Stimulated activated CD4-positive, alpha-beta T cell treated with anti-CD3 and anti-CD28 coated beads, Interleukin-2, amount 100 ng/mL, for 48 hours (primary cell): Measurements from ENCODE around the gene RSRC2.
"Not testable (repeated sequence)": the region's sequence is repeated elsewhere in the genome, so short reads cannot be mapped to it uniquely, and the experiment has no call there.

ENCODE experiments used
- DNase-seq, 2 donors: peaks; one replicate each; pipeline ENCODE4 v3.0.0-alpha.2; 2020

Gene RSRC2, protein sequence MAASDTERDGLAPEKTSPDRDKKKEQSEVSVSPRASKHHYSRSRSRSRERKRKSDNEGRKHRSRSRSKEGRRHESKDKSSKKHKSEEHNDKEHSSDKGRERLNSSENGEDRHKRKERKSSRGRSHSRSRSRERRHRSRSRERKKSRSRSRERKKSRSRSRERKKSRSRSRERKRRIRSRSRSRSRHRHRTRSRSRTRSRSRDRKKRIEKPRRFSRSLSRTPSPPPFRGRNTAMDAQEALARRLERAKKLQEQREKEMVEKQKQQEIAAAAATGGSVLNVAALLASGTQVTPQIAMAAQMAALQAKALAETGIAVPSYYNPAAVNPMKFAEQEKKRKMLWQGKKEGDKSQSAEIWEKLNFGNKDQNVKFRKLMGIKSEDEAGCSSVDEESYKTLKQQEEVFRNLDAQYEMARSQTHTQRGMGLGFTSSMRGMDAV

DNA sequence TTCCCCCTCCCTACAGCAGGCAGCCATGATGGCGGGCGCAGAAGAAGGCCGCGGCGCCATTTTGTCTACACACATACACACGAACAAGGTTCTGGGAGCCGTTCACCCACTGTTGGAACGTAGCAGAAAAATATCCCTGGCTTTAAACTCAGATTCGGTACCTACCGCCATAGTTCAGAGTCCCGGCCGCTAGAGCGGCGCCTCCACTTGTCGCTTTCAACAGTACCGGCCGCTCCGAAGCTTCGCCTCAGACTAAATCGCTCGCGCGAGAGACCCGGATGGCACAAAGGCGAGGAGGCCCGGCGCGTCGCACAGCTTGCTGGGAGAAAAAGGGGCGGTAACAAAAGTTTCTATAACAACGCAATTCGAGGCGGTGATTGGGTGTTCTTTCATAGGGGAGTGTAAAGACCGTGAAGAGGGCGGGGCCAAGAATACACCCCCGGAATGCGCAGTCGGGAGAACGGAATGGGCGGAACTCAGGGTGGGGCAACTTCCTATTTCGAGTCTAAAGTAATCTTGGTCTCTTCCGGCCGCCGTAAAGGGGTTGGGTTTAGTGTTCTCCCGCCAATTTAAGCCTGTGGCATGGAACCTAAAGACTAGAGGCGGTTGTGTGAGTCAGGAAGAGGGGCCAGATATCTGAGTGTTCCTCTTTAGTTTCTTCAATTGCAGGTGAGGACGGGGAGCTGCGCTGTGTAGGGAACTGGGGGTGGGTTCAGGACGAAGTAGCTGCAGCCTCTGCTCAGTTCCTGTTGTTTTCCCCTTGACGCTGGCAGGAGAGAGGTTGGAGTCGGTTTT lies at the start of gene RSRC2, which contains the start of gene KNTC1:
TSS of gene RSRC2 (minus strand) at position 254 of the 795 bp plus-strand sequence. CDS start at position 171, 83 bp downstream.
TSS of gene KNTC1 (plus strand) at position 567 of the 795 bp plus-strand sequence. CDS start 2,815 bp downstream, outside the sequence.
- peak; percentile 92 to 96 for DNase-seq

DNA sequence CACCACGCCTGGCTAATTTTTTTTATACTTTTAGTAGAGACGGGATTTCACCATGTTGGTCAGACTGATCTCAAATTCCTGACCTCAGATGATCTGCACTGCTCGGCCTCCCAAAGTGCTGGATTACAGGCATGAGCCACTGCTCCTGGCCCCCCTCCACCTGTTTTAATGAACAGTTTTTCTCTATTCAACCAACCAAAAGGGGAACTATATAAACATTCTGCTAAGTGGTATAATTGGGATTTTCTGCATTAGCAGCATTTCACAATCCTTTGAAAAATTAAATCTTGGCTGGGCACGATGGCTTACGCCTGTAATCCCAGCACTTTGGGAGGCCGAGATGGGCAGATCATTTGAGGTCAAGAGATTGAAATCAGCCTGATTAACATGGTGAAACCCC lies 45.1 kb upstream of the RSRC2 start:
- no peak for DNase-seq

- DNase-seq = not testable (repeated sequence)
These were observed 43.3 kb upstream of the RSRC2 start for GRCh38 chr12:122570006-122570405.

DNA sequence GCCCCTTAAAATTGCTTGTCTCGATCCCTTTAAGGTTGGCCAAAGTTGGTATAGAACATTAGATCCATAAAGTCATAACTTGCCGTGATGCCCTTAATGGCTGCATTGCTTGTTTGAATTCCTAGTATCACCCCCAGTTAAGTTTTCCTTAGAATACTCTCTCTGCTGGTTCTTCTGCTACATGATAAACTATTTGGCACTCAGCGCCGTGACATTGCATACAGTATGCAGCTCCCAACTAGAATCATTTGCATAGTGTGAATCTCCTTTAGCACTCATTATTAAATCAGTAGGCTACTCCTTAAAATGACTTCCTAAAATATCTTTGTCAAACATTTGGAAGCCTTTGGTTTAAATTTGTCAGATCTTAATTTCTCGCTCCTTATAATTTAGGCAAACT lies 42.6 kb upstream of the RSRC2 start:
- DNase-seq = no peak

DNA sequence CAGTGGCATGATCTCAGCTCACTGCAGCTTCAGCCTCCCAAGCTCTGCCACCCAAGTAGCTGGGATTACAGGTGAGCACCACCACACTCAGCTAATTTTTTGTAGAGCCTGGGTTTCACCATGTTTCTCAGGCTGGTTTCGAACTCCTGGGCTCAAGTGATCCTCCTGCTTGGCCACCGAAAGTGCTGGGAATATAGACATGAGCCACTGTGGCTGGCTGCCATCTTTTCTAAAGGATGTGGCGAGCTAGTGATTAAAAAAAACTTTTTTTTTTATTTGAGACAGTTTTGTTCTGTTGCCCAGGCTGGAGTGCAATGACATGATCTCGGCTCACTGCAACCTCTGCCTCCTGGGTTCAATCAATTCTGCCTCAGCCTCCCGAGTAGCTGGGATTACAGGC lies 40.1 kb upstream of the RSRC2 start:
- DNase-seq = not testable (repeated sequence)

DNA sequence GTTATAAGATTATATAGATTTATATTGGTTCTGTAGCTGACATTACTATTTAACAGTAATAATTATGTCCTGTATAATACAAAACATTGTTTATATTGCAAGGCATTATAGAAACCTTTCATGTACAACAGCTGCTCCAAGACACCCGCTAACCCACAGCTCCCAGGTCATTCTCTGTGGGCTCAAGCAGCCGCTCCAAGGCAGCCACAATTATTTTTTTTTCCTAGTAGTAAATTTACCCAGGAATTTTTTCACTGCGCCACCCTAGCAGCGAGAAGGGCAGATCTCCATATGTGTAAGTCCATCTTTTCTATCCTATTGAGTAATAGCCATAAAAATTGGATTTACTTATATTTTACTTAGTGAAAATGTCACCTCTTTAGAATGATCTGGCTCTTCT lies 36.6 kb upstream of the RSRC2 start:
- no peak for DNase-seq

DNA sequence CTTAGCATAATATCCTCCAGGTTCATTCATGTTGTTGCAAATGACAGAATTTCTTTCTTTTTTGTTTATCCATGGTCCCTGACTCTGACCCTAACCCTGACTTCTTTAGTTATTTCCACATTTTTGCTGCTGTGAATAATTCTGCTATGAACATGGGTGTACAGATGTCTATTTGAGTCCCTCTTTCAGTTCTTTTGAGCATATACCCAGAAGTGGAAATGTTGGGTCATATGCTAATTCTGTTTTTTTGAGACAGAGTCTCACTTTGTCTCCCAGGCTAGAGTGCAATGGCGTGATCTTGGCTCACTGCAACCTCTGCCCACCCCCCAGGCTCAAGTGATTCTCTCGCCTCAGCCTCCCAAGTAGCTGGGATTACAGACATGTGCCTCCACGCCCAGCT lies 33.4 kb upstream of the RSRC2 start:
- no peak for DNase-seq

GRCh38 chr12:122558745-122559641 lies 32.3 kb upstream of the RSRC2 start:
- DNase-seq = no peak

DNA sequence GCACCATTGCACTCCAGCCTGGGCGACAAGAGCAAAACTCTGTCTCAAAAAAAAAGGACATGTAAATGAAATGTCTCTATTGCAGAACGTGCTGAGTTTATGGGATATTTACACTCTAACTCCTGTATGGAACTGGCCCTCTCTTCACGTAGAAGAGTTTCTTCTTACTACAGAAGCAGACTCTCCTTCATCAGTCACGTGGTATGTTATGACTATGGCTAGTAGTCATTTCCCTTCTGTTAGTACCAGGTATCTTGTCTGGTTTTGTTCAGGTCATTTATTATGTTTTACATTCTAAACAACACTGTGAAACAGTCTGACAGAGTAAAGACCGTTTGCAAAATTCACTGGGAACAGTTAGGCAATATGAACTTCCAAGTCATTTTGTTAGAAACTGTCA lies 20.6 kb upstream of the RSRC2 start:
- no peak for DNase-seq

- no peak for DNase-seq
These were observed 19.1 kb upstream of the RSRC2 start for GRCh38 chr12:122545855-122546254.

DNA sequence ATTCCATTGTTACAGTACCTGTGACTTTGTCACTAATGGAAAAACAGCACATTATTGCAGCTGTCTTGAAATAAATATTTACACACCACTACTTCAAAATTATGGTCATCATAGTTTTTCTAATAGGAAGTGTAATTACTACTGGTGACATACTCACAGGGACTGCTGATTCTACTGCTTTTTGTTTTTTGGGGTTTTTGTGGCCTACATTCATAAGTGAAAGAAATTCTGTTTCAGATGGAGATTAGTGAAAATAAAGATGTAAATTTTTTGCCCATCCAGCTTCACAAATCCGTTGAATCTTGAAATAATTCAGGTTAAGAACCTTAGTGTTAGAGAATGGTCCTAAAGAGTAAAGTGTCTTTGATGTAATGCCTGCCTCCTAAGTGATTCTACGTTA lies 17.8 kb upstream of the RSRC2 start:
- DNase-seq = no peak

DNA sequence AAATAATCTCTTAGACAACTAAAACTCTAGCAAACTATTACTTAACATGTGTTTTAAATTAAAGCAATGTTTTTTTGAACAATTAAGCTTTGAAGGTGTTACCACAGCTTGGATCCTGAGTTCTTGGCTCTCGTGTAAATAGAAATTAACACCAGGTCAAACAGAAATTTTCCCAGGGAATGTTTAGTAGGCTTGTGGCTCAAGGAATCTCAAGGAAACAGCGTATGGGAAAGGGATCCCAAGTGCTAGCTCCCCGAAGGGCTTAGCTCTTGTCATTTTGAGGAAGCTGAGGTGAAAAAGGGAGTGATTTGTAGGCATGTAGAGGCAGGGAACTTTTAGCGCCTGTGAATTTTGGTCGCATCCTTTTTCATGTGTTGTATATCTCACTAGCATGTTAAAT lies 11.8 kb upstream of the RSRC2 start:
- DNase-seq = no peak

GRCh38 chr12:122537021-122537420 lies 10.3 kb upstream of the RSRC2 start:
- DNase-seq = no peak

DNA sequence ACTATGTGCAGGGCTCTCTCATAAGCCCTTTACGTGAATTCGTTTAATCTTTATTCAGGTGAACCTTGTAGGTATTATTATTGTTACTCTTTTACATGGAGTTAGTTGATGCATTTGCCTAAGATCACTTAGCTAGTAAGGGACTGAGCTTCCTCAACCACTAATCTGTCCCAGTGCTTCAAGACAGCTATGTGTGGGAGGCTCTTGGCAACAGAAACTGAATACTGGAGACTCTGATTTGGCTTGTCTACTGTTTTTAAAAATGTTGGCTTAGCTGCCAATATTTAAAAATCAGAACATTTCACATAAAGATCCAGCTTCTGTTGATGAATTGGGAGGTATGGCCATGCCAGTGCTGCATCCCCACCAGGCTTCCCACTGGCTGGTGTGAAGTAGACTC lies 7.1 kb upstream of the RSRC2 start:
- no peak for DNase-seq

GRCh38 chr12:122528992-122529391 lies 2.3 kb upstream of the RSRC2 start:
- no peak for DNase-seq

- no peak for DNase-seq
These were observed 1.8 kb upstream of the RSRC2 start for GRCh38 chr12:122528582-122528981.

GRCh38 chr12:122527478-122527944 lies 775 bp upstream of the RSRC2 start:
- DNase-seq = peak; percentile 13 to 27

DNA sequence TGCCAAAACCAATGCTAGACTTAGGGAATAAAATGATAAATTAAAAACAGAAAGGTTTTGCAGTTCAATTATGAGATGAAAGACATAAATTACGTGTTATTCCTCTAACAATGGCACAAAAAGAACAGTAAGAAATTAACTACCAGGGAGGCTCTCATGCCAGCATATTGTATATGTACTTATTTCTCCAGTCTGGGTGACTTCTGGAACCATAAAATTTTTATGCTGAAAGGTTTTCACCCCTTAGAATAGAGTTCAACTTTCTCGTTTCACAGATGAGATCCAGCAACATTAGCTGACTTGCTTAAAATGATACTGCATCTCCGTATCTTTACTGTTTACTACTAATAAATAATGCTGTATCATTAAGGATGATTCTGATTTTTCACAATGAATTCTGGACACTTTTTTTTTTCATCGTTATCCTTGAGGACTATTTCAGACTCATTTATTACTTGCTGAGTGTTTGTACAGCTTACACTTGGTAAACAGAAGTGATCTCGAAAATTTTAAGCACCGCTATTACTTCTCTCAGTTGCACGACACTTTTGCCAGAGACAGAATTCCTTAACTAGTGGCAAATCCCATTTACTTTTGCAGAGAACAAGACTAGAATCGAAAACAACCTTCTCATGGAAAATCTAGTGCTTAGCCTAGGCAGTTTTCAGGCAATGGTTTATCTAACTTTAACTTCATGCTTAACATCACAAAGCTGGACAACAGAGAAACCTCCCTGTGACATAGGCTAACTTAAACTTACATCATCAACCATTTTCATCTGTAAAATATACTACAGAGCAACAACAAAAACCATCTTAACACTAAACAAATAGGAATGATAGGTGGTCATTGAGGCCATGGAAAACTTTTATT lies 2.7 kb downstream of the RSRC2 start:
- no peak for DNase-seq

GRCh38 chr12:122523280-122523679 lies 3.5 kb downstream of the RSRC2 start:
- DNase-seq = no peak

- DNase-seq = no peak
These were observed 6.1 kb downstream of the RSRC2 start for GRCh38 chr12:122520676-122521075.

- no peak for DNase-seq
These were observed 7.3 kb downstream of the RSRC2 start for GRCh38 chr12:122519418-122519817.

GRCh38 chr12:122518908-122519307 lies 7.8 kb downstream of the RSRC2 start:
- no peak for DNase-seq
